Measurements from ENCODE around the gene CYSTM1.
A peak's percentile ranks its signal among the peaks of the same experiment; 100 is the strongest.

The CYSTM1 gene, protein sequence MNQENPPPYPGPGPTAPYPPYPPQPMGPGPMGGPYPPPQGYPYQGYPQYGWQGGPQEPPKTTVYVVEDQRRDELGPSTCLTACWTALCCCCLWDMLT

DNA sequence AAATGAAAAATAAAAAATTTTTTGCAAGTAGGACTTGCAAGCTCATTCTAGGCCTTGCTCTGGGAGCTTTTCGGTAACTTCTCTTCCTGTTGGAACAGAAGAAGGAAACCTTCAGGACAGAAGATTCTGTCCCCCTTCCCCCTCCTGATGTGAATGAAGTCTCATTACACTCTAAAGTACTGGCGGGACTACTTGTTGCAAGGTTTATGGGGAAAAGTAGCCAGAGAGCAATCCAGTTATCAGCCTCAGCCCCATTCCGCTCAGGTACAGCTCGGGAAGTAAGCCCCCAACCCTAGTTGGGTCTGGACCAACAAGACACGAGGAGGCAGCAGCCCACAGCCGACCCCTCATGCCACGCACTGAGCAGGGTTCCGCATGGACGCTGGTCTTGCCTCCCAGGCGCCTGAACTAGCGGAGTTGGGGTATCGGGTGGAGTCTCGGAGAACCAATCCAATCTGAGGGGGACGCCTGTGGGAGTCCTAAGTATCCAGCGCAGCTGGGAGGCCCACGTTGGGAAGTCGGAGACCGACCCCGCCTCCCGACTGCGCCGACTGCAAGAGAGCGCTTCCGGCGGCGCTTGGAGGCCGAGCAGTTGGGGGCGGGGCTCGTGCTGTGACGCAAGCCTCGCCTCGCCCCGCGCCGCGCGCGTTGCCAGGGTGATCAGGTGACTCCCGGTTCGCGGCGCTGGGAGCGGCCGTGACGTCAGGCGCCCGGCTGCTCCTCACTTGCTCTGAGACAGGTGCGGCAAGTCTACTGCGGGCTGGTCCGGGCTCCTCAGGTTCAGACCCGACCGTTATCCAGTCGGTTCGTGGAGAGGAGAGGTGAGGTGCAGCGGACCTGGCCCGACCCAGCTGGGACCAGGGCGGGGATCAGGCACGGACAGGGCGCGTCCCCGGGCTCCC, at the start of gene CYSTM1:
TSS of gene CYSTM1 (plus strand) at position 724 of the 902 bp plus-strand sequence. CDS start 19,278 bp downstream, outside the sequence.
- peak; percentile 88 for DNase-seq (ENCODE audit: low read depth)

- DNase-seq (ENCODE audit: low read depth) = no peak
Measured at GRCh38 chr5:140125637-140126036, 49.4 kb upstream of the CYSTM1 start, which contains the start of gene IGIP. TSS of gene IGIP (plus strand) at chr5:140125937. CDS start at chr5:140128477, 2,540 bp downstream.

DNA sequence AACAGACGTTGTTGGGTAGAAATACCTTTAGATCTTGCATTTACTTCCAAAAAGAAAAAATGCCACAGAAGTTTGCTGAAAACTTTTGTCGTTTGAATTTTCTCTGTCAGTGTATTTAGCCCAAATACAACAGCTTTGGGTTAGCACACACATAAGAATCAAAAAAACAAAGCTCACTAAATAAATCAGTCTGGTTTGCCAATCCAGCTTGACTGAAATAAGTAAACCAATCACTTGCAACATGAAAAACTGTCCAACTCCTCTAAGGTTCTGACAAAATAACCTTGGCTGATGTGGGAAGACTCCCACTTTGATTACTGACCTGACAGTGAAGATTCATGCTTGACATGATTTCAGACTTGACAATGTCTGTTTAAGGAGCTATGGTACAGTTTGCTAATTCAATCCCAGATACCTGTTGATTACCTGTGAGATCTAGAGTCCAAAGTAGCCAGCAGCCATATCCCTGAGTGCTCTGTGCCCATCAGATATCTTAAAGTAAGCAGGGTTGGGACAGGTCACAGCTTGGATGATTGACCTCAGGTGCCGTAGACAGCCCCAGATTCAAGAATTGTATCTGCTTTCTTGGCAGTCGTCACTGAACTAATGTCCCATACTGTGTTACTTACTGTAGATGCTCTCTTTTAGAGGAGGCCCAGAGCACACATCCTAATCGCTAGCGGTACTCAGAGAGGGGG, 48.5 kb upstream of the CYSTM1 start:
- no peak for DNase-seq (ENCODE audit: low read depth)

DNA sequence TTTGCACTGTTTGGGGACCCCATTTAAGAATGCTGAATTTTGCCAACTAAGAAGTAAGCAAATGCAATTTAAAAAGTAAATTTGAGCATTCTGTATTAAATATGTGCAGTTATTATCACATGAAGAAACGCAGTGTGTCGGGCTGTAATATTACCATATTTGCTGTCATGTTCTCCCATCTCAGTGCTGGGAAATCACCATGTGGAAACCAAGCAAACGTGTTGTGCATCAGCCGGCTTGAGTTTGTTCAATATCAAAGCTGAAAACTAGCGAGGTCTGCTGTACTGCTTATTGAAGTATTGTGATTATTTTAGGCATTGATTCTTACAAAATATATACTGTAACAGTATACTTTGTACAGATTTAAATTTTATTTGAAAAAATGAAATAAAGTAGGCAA, 46.6 kb upstream of the CYSTM1 start:
- DNase-seq (ENCODE audit: low read depth) = no peak

GRCh38 chr5:140130949-140131733, 43.8 kb upstream of the CYSTM1 start:
- no peak for DNase-seq (ENCODE audit: low read depth)

DNA sequence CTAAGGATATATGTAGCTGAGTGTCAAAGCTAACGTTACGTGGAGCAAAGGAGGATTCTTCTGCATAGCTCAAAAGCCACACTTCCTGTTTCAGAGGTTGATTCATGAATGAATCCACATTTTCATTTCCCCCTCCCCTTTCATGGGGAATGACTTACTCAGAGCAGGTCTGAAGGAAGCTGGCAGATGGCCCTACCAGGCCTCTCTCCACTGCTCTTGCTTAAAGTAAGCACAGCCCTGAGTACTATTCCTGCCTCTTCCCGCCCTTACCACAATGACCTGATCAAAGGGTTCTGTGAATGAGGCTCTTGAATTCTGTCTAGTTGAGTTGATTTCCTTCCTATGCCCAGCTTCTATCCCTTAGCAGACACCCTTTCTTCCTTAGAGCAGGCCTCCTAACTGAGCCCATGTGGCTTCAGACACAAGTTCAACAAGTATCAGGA, 43.0 kb upstream of the CYSTM1 start:
- no peak for DNase-seq (ENCODE audit: low read depth)

DNA sequence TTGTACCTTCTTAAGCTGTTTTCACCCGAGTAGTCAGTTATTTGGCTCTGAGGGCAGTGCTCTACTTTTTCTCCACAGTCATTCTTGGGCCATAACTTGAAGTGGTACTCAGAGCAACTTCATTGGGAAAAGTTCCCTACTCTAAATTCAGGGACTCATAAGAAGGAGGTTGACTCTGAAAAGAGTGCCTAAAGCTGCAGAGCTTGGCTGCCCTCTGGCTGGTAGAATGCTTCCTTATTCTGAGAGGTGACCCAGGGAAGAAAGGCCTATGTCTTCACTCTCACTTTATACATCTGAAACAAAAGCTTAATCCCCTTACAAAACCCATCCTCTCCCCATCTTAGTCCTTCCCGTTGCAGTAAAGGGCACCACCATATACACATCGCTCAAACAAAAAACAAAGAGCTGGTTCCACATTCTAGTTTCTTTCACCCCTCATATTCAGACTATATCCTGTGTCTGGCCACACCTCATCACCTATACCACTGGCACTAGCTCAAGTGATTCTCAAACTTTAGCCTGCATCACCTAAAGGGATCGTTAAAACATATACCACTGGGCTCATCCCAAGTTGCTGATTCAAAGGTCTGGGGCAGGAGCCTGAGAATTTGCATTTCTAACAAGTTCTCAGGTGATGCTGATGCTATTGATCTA, 41.3 kb upstream of the CYSTM1 start:
- DNase-seq (ENCODE audit: low read depth) = no peak

GRCh38 chr5:140134277-140134935, 40.6 kb upstream of the CYSTM1 start:
- DNase-seq (ENCODE audit: low read depth) = no peak

DNA sequence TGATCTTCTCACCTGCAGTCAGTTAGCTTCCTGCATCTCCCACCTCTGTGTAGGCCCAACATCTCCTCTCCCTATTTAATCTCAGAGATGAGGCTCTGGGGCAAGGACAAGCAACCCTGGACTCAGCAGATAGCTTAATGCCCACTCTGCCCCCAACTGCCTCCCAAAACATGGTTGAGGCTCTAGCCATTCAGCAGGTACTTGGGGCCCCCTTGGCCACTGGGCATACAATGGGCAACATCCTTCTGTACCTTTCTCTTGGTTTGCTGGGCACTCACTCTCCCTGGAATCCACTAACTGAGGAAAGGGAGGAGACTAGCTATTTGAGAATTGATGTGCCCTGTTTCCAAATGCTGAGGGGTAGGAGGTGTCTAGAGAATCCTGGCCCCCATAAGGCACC, 39.9 kb upstream of the CYSTM1 start:
- DNase-seq (ENCODE audit: low read depth) = no peak

DNA sequence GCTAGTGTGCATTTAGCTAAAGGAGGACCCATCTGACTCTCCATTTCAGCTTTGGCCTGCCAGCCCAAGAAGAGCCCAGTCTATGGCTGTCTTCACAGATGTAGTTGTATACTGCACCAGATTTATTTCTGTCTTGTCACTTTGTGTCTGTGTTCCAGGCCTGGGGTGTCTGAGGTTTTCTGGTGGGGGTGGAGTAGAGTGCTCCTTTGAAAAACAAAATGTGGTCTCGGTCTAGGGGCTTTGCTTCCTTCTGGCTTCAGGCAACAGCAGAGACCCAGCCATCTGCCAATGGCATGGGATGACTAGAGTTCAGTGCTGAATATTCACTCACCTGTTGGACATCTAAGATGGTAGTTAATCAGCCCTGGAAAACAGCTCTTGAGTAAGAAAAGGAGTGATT, 38.4 kb upstream of the CYSTM1 start:
- DNase-seq (ENCODE audit: low read depth) = no peak

DNA sequence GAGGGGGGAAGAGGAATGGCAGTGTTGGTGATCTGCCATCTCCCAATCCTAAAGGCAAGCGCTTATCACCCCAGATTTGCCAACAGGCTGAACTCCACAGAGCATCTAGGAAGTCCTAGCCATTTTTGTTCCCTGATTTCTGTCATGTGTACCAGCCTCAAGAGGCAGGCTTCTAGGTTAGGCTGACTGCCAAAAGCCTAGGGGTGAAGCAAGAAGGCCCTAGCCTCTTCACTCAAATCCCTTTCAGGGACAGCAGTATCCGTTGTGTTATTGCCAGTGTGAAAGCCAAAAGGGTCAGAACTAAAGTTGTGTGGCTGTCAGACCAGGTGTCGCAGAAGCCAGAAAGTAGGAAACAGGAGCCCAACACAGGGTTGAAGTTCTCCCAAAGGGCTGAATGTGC, 34.6 kb upstream of the CYSTM1 start:
- no peak for DNase-seq (ENCODE audit: low read depth)

DNA sequence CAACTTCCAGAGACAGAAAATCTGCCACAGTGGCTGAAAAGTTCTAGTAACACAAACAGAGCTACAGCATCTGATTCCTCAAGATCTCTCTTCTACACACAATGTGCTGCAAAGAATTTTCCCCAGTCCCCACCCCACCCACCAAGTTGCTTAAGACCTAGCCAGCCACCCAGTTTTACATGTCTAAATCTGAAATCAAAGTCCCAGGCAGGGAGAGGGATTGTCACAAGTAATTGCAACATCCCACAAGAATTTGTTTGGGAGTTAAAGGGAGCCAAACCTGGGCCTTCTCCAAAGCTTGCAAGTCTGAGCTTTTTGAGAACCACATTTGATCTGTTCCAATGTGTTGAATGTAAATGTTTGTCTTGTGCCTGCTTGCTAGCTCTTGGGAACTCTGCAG, 33.7 kb upstream of the CYSTM1 start:
- no peak for DNase-seq (ENCODE audit: low read depth)

DNA sequence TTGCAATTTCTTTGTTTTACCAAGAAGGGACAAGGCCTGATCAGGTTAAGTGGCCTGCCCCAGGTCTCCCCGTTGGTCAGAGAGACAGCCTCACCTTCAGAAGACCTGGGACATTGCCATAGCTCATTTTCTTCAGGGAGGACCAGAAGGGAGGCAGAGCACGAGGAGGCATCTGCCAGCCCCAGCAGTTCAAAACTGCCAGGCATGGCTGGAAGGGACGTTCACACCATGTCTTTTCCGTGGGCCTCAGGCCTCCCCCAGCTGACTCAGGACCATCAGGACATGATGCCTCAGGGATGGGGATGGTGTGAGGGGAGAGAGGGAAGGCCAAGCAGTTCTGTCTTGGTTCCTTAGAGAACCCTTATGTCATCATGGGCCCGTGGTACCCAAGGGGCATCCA, 32.7 kb upstream of the CYSTM1 start:
- no peak for DNase-seq (ENCODE audit: low read depth)

- no peak for DNase-seq (ENCODE audit: low read depth)
Measured at GRCh38 chr5:140142856-140143255, 32.1 kb upstream of the CYSTM1 start.

GRCh38 chr5:140143521-140144258, 31.3 kb upstream of the CYSTM1 start:
- no peak for DNase-seq (ENCODE audit: low read depth)

DNA sequence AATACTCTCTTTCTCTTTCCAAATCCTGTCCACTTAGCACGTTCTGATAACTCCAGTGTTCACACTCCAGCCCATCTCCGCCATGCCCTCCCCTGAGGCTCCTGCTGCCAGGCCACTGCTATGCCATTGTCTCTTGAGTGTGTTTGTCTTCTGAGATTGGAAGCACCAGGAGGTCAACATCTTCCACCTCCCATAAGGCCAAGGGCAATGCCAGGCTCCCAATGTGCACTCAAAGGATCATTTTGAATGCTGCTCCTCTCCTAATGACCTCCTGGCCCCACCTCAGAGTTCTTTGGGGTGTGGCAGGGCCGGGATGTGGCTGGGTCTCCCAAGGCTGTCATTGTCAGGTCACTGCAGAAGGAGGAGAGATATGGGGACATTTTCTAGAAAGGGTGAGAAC, 29.7 kb upstream of the CYSTM1 start:
- DNase-seq (ENCODE audit: low read depth) = no peak

- peak; percentile 17 for DNase-seq (ENCODE audit: low read depth)
Measured at GRCh38 chr5:140145818-140146522, 29.0 kb upstream of the CYSTM1 start.

GRCh38 chr5:140146523-140146842, 28.5 kb upstream of the CYSTM1 start:
- DNase-seq (ENCODE audit: low read depth) = no peak

DNA sequence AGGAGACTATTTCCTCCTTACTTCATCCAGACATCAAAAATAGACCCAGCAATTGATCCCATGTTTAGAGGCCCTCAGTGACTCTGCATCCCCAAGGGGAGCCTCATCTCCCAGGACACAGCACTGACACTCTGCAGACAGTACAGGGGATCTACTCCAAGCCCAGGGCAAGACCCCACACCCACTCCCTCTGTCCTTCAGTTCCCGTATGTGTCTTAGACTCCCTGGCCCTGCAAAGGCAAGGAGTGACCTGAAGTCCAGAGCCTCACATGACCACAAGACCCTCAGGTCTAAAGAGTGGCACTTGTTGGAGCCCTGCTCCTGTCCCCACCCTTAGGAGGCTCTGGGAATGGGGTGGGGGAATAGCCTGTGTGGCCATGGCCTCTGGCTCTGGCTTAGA, 27.5 kb upstream of the CYSTM1 start:
- no peak for DNase-seq (ENCODE audit: low read depth)

DNA sequence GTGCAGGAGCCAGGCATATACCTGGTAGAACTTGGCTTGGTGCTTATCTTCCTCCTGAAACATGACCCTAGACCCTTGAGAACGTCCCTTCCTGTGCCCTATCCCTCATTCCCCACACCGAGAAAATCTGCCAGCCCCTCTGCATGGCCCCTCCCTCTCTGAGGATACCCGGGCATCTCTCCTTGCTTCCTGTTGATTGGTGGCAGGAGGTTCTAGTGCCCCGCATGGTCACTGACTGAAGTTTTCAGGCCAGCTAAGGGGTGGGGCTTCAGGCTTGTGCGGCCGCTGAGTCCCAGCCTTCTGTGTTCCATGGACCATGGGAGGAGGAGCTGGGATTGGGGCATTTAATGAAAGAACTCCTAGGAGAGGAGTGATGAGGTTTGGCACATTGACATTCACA, 26.5 kb upstream of the CYSTM1 start:
- DNase-seq (ENCODE audit: low read depth) = no peak

Measured in stimulated activated CD8-positive, alpha-beta memory T cell treated with anti-CD3 and anti-CD28 coated beads, Interleukin-7, amount 100 ng/mL, for 24 hours (primary cell).